ENCODE data around the gene USP28. TPM values are rescaled to one million over a fixed set of nuclear protein-coding genes. Genes with fewer than 3 reads are reported as not detected.

Gene USP28
- polyA plus RNA-seq, 2 of the 4 experiments (the other 2 are of a cell fraction): 15.4 to 31.3 TPM

DNA sequence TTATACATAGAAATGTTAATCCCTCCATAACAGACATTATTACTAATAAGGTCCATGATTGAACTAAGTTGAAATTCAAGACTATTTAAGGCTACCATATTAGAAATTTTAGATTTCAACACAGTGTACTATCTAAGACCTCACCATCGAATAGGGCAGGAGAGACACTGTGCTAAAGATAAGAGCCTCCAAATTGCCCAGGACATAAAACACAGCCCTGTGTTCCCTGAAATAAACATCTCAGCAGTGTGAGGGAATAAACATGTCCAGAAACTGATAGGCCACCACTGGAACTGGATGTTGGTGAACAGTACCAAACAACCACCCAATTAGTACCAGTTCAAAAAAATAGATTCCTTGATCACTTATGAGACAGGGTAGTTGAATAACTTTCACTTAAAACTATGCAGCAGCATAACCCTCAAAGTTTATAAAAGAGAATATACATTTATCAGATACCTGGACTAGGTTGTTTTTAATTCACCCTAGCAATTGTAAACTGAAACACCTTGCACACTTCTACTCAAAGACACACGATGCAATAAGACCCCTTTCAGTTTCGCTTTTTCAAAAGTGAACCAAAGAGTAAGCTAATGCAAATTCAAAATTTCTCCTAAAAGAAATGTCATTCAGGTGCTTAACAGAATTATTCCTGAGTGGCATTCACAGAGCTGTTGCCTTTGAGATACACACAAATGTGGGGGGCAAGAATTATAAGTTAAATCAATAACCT is 34.3 kb downstream of the USP28 start:
- no peak for FAIRE-seq
- Histone ChIP-seq H3K27ac (no peak overlapping the region), H3K9me3 (no peaks in the 10 kb centered on the region), H3K4me1 (no peaks in the 10 kb centered on the region), H3K4me2 (no peak overlapping the region), H3K4me3 (no peak overlapping the region)
- no peak for DNase-seq (ENCODE audit: low read depth in 1 of 2, low spot score in 1 of 2)
- CTCF ChIA-PET: no interaction called here
- POLR2A ChIA-PET: no interaction called here
- 93% methylated on average over 3 of the region's 3 CpGs for WGBS (ENCODE audit: missing lambda C conversion rate)
- TF ChIP-seq MYC (IDR thresholded peaks at IDR 0.05; ENCODE audit: borderline replicate concordance, low read length) (no peak), ZNF302 (CRISPR knock-in tag; IDR thresholded peaks at IDR 0.05) (no peak), POLR2A (IDR thresholded peaks at IDR 0.05; ENCODE audit: low read length) (no peak), HES2 (IDR thresholded peaks at IDR 0.05) (no peak), PHF8 (IDR thresholded peaks at IDR 0.05; ENCODE audit: borderline replicate concordance, low read depth) (no peak), JUNB (IDR thresholded peaks at IDR 0.05) (no peak), CBX2 (IDR thresholded peaks at IDR 0.05; ENCODE audit: borderline replicate concordance, low read depth) (no peak), NFE2L2 (conservative IDR thresholded peaks at IDR 0.05; ENCODE audit: low read length) (no peak), MAX (IDR thresholded peaks at IDR 0.05) (no peak), RCOR1 (IDR thresholded peaks at IDR 0.05; ENCODE audit: low read depth, low read length) (no peak), SREBF2 (IDR thresholded peaks at IDR 0.05) (no peak), USF2 (IDR thresholded peaks at IDR 0.05) (no peak)
- no peak for ATAC-seq

DNA sequence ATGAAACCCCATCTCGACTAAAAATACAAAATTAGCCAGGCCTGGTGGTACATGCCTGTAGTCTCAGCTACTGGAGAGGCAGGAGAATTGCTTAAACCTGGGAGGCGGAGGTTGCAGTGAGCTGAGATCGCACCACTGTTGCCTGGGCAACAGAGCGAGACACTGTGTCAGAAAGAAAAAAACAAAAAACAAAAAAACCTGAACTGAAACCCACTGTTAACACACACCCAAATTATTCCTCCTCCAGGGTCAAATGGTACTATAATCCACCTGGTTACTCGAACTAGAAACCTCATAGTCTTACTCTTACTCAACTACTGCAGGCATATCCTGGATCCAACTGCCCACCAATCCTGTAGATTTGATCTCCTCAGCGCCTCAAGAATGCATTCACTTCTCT is 35.5 kb downstream of the USP28 start:
- no peaks in the 10 kb centered on the region for H3K4me1 ChIP-seq
- H3K9me3 ChIP-seq: no peaks in the 10 kb centered on the region
- WGBS (ENCODE audit: missing lambda C conversion rate): 89% methylated on average over 6 of the region's 6 CpGs
- ChIA-PET POLR2A (no interaction called here), CTCF (no interaction called here)
- H3K4me2 ChIP-seq: no peak overlapping the region
- H3K4me3 ChIP-seq: no peak overlapping the region
- no peak for FAIRE-seq
- DNase-seq (ENCODE audit: low read depth in 1 of 2, low spot score in 1 of 2): no peak
- no peak for TF ChIP-seq TFCP2L1 (CRISPR knock-in tag; IDR thresholded peaks at IDR 0.05)
- no peak for TF ChIP-seq CEBPB (IDR thresholded peaks at IDR 0.05)
- TF ChIP-seq SREBF2 (IDR thresholded peaks at IDR 0.05): no peak
- TF ChIP-seq MAZ (IDR thresholded peaks at IDR 0.05; ENCODE audit: borderline replicate concordance, low read depth, low read length): no peak
- no peak for TF ChIP-seq GATA3 (IDR thresholded peaks at IDR 0.05; ENCODE audit: borderline replicate concordance)
- TF ChIP-seq FOSL2 (IDR thresholded peaks at IDR 0.05): no peak
- TF ChIP-seq FOSL2 (CRISPR knock-in tag; IDR thresholded peaks at IDR 0.05): no peak
- TF ChIP-seq BHLHE40 (IDR thresholded peaks at IDR 0.05; ENCODE audit: low read depth, low read length): no peak
- no peak for TF ChIP-seq ZFP36 (IDR thresholded peaks at IDR 0.05; ENCODE audit: borderline replicate concordance, partially characterized antibody)
- ATAC-seq: no peak
- H3K27ac ChIP-seq: no peak overlapping the region

GRCh38 chr11:113838005-113838404 is 37.4 kb downstream of the USP28 start:
- no peak overlapping the region for H3K27ac ChIP-seq
- H3K9me3 ChIP-seq: no peaks in the 10 kb centered on the region
- TF ChIP-seq POLR2AphosphoS2 (conservative IDR thresholded peaks at IDR 0.05; ENCODE audit: low read length): no peak
- FAIRE-seq (no peak), ATAC-seq (no peak), DNase-seq (ENCODE audit: low read depth in 1 of 2, low spot score in 1 of 2) (no peak)
- no peak overlapping the region for H3K4me2 ChIP-seq
- no peaks in the 10 kb centered on the region for H3K4me1 ChIP-seq
- no peak overlapping the region for H3K4me3 ChIP-seq
- ChIA-PET CTCF (no interaction called here), POLR2A (no interaction called here)
- WGBS (ENCODE audit: missing lambda C conversion rate): 89% methylated on average over 2 of the region's 2 CpGs

DNA sequence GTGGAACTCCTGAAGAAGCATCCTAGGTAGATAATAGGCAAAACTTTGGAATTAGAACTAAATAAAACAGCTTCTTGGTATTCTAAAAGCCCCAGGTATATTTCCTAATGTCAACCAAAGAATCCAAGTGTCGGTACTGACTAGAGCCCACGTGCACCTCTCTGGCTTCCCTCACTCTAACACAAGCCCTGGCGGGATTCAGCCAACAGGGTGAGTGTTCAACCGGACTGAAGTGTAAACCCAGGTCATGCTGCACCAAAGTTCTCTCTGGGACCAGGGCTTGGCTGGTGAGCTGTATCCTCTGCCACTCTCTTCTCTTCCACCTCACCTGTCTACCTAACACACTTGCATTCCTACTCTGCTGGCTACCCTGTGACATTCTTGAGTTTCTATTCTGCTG is 40.1 kb downstream of the USP28 start:
- ATAC-seq: no peak
- no peaks in the 10 kb centered on the region for H3K4me1 ChIP-seq
- H3K4me3 ChIP-seq: no peak overlapping the region
- no peaks in the 10 kb centered on the region for H3K9me3 ChIP-seq
- ChIA-PET CTCF (no interaction called here), POLR2A (interaction anchor here (0.6 kb wide), 1 partner anchor 41 kb away, joined by 3 read pairs; no protein-coding TSS in a partner anchor)
- no peak overlapping the region for H3K27ac ChIP-seq
- DNase-seq (ENCODE audit: low read depth in 1 of 2, low spot score in 1 of 2): no peak
- no peak overlapping the region for H3K4me2 ChIP-seq
- no peak for TF ChIP-seq HMGXB4 (CRISPR knock-in tag; IDR thresholded peaks at IDR 0.05; ENCODE audit: borderline replicate concordance)
- 89% methylated on average over 4 of the region's 4 CpGs for WGBS (ENCODE audit: missing lambda C conversion rate)
- FAIRE-seq: no peak

Data from A549 (cell line).